ENCODE measurements around the gene BRINP1.

GRCh38 chr9:119291554-119291953 lies 77.7 kb downstream of the BRINP1 start:
- TF ChIP-seq GATAD2B (conservative IDR thresholded peaks at IDR 0.05; ENCODE audit: low read depth) (no peak), CHD2 (IDR thresholded peaks at IDR 0.05; ENCODE audit: borderline replicate concordance, low read depth, low read length) (no peak), ATF2 (IDR thresholded peaks at IDR 0.05; ENCODE audit: low read length) (no peak), POLR2A (IDR thresholded peaks at IDR 0.05; ENCODE audit: low read depth, low read length) (no peak), CTCF (IDR thresholded peaks at IDR 0.05 in 2 of 3, conservative IDR thresholded peaks at IDR 0.05 in 1 of 3; ENCODE audit: control insufficient read depth in 2 of 3, extremely low read depth in 1 of 3, insufficient read depth in 1 of 3, low read depth in 3 of 3, low read length in 3 of 3) (no peak), RCOR1 (conservative IDR thresholded peaks at IDR 0.05; ENCODE audit: low read depth, low read length) (no peak), POLR2AphosphoS5 (IDR thresholded peaks at IDR 0.05; ENCODE audit: low read length) (no peak), ATF7 (IDR thresholded peaks at IDR 0.05; ENCODE audit: low read depth) (no peak), REST (IDR thresholded peaks at IDR 0.05; ENCODE audit: low read depth, low read length) (no peak), CBX3 (IDR thresholded peaks at IDR 0.05; ENCODE audit: borderline replicate concordance, low read depth) (no peak), NBN (IDR thresholded peaks at IDR 0.05) (no peak), ZBTB40 (IDR thresholded peaks at IDR 0.05; ENCODE audit: borderline replicate concordance) (no peak)

All from GM12878 (cell line).